H1 (cell line): Measurements from ENCODE around the gene EML1. TPM values are rescaled to one million over a fixed set of nuclear protein-coding genes. Genes with fewer than 3 reads are reported as not detected.

ENCODE experiments used
- MAFK ChIP-seq: IDR thresholded peaks from 2 replicates; pipeline ENCODE4 v1.6.1; 2012; ENCODE audit warnings: low read depth, mild to moderate bottlenecking, improper control_type of control experiment, low read length
- polyA plus RNA-seq, 7 experiments: library from polyadenylated mRNA; depleted of rRNA in 3 of 7; stranded (reverse) in 5 of 7; unstranded in 2 of 7; fragments of >200 nt in 5 of 7; fragments of 200-250 nt in 2 of 7; gene quantifications; 1 replicate in 5 of 7; 2 replicates in 1 of 7; 4 replicates in 1 of 7; pipeline versions ENCODE4 v1.2.1 to v1.2.3, GENCODE V29; 2011 to 2013; ENCODE audit warnings: missing spikeins in 2 of 7, mixed read lengths in 2 of 7
- total RNA-seq: library from RNA; stranded (reverse); fragmentation: NEBNext Ultra II Directional; extraction: Animal tissue kit (Norgen Biotek cat#: 25700); gene quantifications from 2 replicates; pipeline ENCODE4 v1.2.1, GENCODE V29; 2021

The EML1 gene
- total and polyA plus RNA-seq, 2 of the 8 experiments (the other 6 are each of a cell fraction or from before 2014, with no cell fraction given) = 11.1 to 24.7 TPM

GRCh38 chr14:99816217-99816616 is 23.0 kb downstream of the EML1 start (continued):
- no peak for TF ChIP-seq MAFK
